ENCODE measurements around the gene AGRN.
A peak's percentile ranks its signal among the peaks of the same experiment; 100 is the strongest.

The AGRN gene

GRCh38 chr1:1038694-1039093 lies 18.8 kb downstream of the AGRN start:
- no peak for DNase-seq (ENCODE audit: low spot score)

DNA sequence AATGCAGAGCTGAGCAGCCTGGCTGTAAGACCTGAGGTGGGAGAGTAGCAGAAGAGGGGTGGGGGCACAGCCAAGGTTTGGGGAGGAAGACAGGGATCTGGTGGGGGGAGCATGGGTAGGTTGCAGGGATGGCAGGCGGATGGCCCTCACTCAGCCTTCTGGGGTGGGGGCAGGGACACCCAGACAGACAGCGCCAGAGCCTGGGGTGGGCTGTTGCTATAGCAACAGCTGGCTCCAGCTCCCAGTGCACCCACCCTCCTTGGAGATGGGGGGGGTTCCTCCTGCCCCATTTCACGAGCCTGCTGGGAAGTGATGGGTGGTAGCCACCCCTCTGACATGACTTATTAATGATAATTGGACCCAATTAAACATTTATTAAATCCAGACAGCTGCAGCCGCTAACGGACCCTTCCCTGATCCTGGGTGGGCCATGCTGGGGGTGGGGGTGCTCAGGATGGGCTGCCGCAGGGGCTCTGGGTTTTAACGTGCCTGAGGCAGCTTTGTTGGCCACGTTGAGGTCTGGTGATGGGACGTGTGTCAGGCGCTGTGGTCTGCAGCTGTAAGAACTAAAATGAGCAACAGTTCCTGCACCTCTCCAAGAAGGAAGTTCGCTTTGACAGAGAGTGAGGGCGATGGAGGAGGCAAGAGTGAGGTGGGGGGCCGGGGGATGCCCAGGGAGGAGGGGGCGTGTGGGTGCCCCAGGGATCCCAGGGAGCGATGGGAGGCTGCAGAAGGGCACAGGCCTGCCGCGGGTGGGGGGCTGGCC lies 19.4 kb downstream of the AGRN start:
- DNase-seq (ENCODE audit: low spot score), result no peak

GRCh38 chr1:1040004-1040991 lies 20.4 kb downstream of the AGRN start:
- DNase-seq (ENCODE audit: low spot score), result peak; percentile 97

DNA sequence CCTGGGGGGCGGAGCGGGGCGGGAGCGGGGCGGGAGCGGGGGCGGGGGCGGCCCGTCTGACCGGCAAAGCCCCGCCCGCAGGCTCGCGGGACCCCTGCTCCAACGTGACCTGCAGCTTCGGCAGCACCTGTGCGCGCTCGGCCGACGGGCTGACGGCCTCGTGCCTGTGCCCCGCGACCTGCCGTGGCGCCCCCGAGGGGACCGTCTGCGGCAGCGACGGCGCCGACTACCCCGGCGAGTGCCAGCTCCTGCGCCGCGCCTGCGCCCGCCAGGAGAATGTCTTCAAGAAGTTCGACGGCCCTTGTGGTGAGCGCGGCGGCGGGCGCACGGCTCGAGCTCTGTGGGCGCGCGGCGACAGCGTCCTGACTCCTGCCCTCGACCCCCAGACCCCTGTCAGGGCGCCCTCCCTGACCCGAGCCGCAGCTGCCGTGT lies 21.2 kb downstream of the AGRN start:
- no peak for DNase-seq (ENCODE audit: low spot score)

GRCh38 chr1:1041873-1042272 lies 22.0 kb downstream of the AGRN start:
- DNase-seq (ENCODE audit: low spot score), result no peak

GRCh38 chr1:1042835-1043234 lies 22.9 kb downstream of the AGRN start:
- no peak for DNase-seq (ENCODE audit: low spot score)

GRCh38 chr1:1043411-1043810 lies 23.5 kb downstream of the AGRN start:
- no peak for DNase-seq (ENCODE audit: low spot score)

- DNase-seq (ENCODE audit: low spot score), result no peak
Observed at GRCh38 chr1:1043921-1044320, 24.0 kb downstream of the AGRN start.

GRCh38 chr1:1044455-1045078 lies 24.6 kb downstream of the AGRN start:
- DNase-seq (ENCODE audit: low spot score), result no peak

DNA sequence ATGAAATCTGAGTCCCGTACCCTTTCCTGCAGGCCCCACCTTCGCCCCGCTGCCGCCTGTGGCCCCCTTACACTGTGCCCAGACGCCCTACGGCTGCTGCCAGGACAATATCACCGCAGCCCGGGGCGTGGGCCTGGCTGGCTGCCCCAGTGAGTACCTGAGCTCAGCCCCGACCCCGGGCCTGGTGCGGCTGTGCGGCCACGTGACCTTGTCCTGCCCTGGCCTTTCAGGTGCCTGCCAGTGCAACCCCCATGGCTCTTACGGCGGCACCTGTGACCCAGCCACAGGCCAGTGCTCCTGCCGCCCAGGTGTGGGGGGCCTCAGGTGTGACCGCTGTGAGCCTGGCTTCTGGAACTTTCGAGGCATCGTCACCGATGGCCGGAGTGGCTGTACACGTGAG lies 25.2 kb downstream of the AGRN start:
- no peak for DNase-seq (ENCODE audit: low spot score)

DNA sequence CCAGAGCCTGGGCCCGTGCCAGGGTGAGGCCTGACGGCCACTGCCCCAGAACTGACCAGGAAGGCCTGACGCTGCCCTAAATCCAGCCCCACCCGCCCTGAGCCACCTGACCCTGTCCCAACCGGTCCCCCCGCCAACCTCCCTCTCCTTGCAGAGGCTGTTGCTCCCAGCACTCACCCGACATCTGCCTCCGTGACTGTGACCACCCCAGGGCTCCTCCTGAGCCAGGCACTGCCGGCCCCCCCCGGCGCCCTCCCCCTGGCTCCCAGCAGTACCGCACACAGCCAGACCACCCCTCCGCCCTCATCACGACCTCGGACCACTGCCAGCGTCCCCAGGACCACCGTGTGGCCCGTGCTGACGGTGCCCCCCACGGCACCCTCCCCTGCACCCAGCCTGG lies 26.3 kb downstream of the AGRN start:
- no peak for DNase-seq (ENCODE audit: low spot score)

DNA sequence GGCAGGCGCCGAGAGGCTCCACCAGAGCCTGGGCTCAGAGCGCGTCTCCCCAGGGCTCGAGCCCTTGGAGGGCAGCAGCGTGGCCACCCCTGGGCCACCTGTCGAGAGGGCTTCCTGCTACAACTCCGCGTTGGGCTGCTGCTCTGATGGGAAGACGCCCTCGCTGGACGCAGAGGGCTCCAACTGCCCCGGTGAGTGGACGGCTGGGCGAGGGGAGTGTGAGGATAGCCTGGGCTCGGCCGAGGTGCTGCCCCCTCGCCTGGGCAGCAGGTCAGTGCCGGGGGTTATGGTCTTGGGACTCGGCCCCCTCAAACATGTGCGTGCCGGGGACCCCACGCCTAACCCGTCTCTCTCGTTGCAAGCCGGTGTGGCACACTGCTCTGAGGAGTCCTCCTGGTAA lies 26.8 kb downstream of the AGRN start:
- no peak for DNase-seq (ENCODE audit: low spot score)

GRCh38 chr1:1047407-1047806 lies 27.5 kb downstream of the AGRN start:
- DNase-seq (ENCODE audit: low spot score), result no peak

DNA sequence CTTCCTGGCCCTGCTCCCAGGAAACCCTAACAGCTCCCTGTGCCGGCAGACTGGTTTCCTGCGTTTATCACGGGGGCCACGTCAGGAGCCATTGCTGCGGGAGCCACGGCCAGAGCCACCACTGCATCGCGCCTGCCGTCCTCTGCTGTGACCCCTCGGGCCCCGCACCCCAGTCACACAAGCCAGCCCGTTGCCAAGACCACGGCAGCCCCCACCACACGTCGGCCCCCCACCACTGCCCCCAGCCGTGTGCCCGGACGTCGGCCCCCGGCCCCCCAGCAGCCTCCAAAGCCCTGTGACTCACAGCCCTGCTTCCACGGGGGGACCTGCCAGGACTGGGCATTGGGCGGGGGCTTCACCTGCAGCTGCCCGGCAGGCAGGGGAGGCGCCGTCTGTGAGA lies 28.0 kb downstream of the AGRN start:
- DNase-seq (ENCODE audit: low spot score), result no peak

DNA sequence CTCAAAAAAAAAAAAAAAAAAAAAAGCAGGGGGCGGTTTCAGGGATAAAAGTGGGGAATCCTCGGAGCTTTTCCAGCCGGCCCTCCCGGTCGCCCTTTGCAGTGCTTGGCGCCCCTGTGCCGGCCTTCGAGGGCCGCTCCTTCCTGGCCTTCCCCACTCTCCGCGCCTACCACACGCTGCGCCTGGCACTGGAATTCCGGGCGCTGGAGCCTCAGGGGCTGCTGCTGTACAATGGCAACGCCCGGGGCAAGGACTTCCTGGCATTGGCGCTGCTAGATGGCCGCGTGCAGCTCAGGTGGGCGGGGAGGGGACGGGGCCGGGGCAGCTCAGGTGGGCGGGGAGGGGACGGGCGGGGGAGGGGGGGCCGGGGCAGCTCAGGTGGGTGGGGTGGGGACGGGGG lies 28.8 kb downstream of the AGRN start:
- no peak for DNase-seq (ENCODE audit: low spot score)

GRCh38 chr1:1049318-1050165 lies 29.6 kb downstream of the AGRN start:
- DNase-seq (ENCODE audit: low spot score), result no peak

DNA sequence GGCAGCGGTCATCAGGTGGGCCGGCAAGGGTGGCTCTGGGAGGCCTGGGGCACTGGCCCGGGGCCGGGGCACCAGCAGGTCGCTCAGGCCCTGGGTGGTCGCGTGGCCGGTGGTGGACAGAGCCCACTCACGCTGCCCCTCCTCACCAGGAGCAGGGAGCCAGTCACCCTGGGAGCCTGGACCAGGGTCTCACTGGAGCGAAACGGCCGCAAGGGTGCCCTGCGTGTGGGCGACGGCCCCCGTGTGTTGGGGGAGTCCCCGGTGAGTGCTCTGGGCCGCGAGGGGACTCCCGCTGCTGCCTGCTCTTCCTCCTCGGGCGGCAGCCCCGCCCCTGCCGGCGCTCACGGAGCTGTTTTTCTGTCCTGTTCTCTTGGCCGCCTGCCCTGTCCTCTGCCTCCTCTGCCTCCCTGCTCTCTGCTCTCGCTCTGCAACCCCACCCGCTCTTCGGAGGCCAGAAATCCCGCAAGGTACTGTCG lies 30.7 kb downstream of the AGRN start:
- DNase-seq (ENCODE audit: low spot score), result no peak

GRCh38 chr1:1051127-1051810 lies 31.3 kb downstream of the AGRN start:
- no peak for DNase-seq (ENCODE audit: low spot score)

DNA sequence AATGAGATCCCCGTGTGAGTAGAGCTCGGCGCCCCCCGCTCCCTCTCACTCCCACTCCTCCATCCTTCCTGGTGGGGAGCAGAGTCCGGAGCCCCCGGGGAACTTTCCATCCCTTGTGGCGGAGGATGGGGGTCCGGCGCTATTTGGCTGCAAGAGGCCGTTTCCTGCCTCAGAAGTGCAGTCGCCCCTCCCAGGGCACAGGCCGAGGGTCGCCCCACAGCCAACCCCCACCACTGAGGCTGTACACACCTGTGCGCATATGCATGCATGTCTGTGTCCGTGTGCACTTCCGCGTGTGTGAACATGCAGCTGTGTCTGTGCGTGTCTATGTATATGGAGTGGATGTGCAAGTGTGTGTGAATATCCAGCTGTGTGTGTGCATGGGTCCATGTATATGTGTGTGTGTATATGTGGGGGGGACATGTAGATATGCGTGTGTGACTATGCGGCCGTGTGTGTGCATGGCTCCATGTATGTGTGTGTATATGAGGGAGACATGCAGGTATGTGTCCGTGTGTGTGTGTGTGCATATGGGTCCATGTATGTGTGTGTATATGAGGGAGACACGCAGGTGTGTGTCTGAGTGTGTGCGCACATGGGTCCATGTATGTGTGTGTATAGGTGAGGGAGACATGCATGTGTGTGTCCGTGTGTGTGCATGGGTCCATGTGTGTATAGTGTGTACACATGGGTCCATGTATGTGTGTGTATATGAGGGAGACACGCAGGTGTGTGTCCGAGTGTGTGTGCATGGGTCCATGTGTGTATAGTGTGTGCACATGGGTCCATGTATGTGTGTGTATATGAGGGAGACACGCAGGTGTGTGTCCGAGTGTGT lies 32.3 kb downstream of the AGRN start:
- no peak for DNase-seq (ENCODE audit: low spot score)

DNA sequence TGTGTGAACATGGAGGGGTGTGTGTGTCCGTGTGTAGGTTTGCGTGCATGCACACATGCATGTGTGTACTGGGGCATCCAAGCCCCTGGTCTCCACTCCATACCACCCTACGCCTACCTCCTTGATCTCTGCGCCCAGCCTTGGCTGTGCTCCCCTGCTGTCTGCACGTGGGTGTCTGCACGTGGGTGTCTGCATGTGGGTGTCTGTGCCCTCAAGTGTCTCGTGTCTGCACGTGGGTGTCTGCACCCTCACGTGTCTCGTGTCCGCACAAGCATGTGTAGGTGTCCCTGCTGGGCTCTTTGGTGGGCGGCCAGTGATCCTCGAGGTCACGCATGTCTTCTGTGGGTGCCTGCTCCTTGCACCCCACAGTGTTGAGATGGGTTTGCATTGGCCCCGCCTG lies 33.1 kb downstream of the AGRN start:
- DNase-seq (ENCODE audit: low spot score), result no peak

Data from AG08395 (cell line).